Measurements from ENCODE around the gene MPC1L. TPM values are rescaled to one million over a fixed set of nuclear protein-coding genes. Genes with fewer than 3 reads are reported as not detected.
A peak's percentile ranks its signal among the peaks of the same experiment; 100 is the strongest.

Gene MPC1L
- total RNA-seq, 1 donor from 2014 or later: not detected

DNA sequence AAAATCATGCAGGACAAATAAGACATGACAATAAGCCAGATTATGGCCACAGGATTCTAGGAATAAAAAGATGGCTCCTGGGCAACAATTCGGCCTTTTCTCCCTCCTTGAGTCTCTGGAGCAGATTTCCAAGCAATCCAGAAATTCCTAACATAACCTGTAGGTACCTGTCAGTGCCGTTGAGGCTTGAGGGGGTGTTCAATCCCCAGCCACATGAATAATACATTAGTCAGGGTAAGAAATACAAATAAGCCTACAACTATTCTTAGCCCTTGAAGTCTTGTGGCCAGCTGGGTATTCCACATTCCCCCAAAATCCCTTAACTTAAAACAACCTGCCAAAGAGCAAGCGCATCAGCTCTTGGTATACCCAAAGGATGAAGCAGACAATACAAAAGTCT lies 14.5 kb downstream of the MPC1L start:
- Histone ChIP-seq H3K27me3 (ENCODE audit: low read depth) (no peaks in the 10 kb centered on the region), H3K36me3 (peaks cover 79% of the 10 kb centered on the region), H3K27ac (no peak overlapping the region), H3K9me3 (no peaks in the 10 kb centered on the region), H3K4me3 (no peak overlapping the region), H3K4me1 (peaks cover 5% of the 10 kb centered on the region)
- intact Hi-C loops (cut with DNase I): no loop called here
- no peak for TF ChIP-seq CTCF (IDR thresholded peaks at IDR 0.05)
- DNase-seq: no peak
- no peak for ATAC-seq

- DNase-seq: no peak
- Histone ChIP-seq H3K27me3 (ENCODE audit: low read depth) (no peaks in the 10 kb centered on the region), H3K36me3 (peaks cover 14% of the 10 kb centered on the region), H3K4me3 (peak overlapping the region; percentile 49), H3K9me3 (no peaks in the 10 kb centered on the region), H3K4me1 (peaks cover 24% of the 10 kb centered on the region), H3K27ac (peak overlapping the region; percentile 80)
- ATAC-seq: peak; percentile 44 to 54
- TF ChIP-seq CTCF (IDR thresholded peaks at IDR 0.05): no peak
- intact Hi-C loops (cut with DNase I): no loop called here
Observed at GRCh38 chrX:40644176-40644575, 20.9 kb downstream of the MPC1L start.

GRCh38 chrX:40644821-40645358 lies 21.7 kb downstream of the MPC1L start:
- Histone ChIP-seq H3K27me3 (ENCODE audit: low read depth) (no peaks in the 10 kb centered on the region), H3K27ac (peak overlapping the region; percentile 80), H3K4me3 (peak overlapping the region; percentile 49), H3K9me3 (no peaks in the 10 kb centered on the region), H3K4me1 (peaks cover 24% of the 10 kb centered on the region), H3K36me3 (peaks cover 7% of the 10 kb centered on the region)
- DNase-seq: peak; percentile 57
- intact Hi-C loops (cut with DNase I): no loop called here
- ATAC-seq: peak; percentile 55 to 79
- no peak for TF ChIP-seq CTCF (IDR thresholded peaks at IDR 0.05)

- H3K36me3 ChIP-seq: no peaks in the 10 kb centered on the region
- ATAC-seq (peak; percentile 69 to 71), DNase-seq (peak; percentile 66)
- no peaks in the 10 kb centered on the region for H3K27me3 ChIP-seq (ENCODE audit: low read depth)
- H3K9me3 ChIP-seq: no peaks in the 10 kb centered on the region
- peak overlapping the region; percentile 79 for H3K27ac ChIP-seq
- intact Hi-C loops (cut with DNase I): no loop called here
- peak overlapping the region; percentile 73 for H3K4me3 ChIP-seq
- no peak for TF ChIP-seq CTCF (IDR thresholded peaks at IDR 0.05)
- H3K4me1 ChIP-seq: peaks cover 24% of the 10 kb centered on the region
Observed at GRCh38 chrX:40646489-40647306, 23.5 kb downstream of the MPC1L start.

DNA sequence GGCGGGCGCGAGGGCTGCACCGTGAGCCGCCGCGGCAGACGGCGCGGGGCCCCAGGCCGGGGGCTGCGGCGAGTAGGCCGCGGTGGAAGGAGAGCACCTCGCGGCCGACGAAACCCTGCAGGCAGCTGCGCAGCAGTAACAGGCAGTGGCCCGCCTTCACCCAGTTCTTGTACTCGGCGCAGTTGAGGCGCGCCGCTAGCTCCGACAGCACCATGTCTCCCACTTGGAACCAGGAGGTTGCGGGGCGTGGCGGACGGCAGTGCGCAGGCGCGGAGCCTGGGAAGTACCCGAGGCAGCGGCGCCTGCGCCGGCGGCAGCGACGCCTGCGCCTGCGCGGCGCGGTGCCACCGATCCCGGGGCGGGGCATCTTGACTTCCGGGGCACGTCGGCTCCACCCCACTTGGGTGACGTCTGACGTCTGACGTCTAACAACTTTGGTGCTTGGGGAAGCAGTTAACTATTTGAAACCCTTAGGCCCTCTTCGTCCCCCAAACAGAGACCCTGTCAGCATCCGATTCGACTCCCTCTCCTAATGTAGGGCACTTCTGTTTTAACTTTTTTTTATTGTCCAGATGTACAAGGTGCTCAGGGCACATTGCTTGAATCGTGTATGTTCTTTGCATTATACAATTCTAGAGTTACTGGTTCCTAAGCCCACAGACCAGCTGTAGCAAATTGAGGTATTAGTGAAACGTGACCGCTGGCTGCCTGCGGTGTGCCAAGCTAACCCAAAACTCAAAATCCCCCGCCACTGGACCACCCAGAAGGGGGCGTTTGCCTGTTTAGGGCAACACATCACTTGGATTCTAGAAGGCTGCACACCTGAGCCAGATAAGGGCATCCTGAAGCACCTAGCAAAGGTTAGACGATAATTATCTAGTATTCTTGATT lies 24.3 kb downstream of the MPC1L start, which contains the start of gene CXorf38:
CXorf38 (minus strand) TSS at position 255 of the 891 bp plus-strand sequence; CDS start at position 214, 41 bp downstream.
- Histone ChIP-seq H3K27me3 (ENCODE audit: low read depth) (no peaks in the 10 kb centered on the region), H3K27ac (peak within 1 kb of the TSS; percentile 79), H3K4me1 (peaks cover 20% of the 10 kb centered on the region), H3K36me3 (no peaks in the 10 kb centered on the region), H3K9me3 (no peaks in the 10 kb centered on the region), H3K4me3 (peak within 1 kb of the TSS; percentile 73)
- TF ChIP-seq CTCF (IDR thresholded peaks at IDR 0.05): no peak
- intact Hi-C loops (cut with DNase I): no loop called here
- ATAC-seq: peak; percentile 93
- peak; percentile 91 for DNase-seq
